ENCODE data around the gene DDX10. TPM values are rescaled to one million over a fixed set of nuclear protein-coding genes. Genes with fewer than 3 reads are reported as not detected.

The DDX10 gene
- total RNA-seq, 2 experiments from 2014 or later: 15.0 to 15.4 TPM

GRCh38 chr11:108875134-108875533, 210.3 kb downstream of the DDX10 start:
- no peak overlapping the region for H3K27ac Mint-ChIP-seq
- no peaks in the 10 kb centered on the region for H3K9me3 ChIP-seq (ENCODE audit: control insufficient read depth in 1 of 2, insufficient read depth in 1 of 2, low read length in 2 of 2)
- no peaks in the 10 kb centered on the region for H3K9me3 Mint-ChIP-seq
- ATAC-seq (ENCODE audit: poor library complexity) (no peak), DNase-seq (no peak)
- H3K4me3 ChIP-seq (ENCODE audit: low read length): no peak overlapping the region
- ChIA-PET CTCF (interaction anchor here (0.5 to 1.4 kb wide), 2 partner anchors 27 to 488 kb away, joined by 3 read pairs; no protein-coding TSS in a partner anchor), POLR2A (no interaction called here)
- H3K36me3 ChIP-seq (ENCODE audit: insufficient read depth, low read length): no peaks in the 10 kb centered on the region
- no peaks in the 10 kb centered on the region for H3K27me3 Mint-ChIP-seq
- no peaks in the 10 kb centered on the region for H3K4me1 Mint-ChIP-seq (ENCODE audit: low read depth)
- TF ChIP-seq CTCF (IDR thresholded peaks at IDR 0.05): no peak
- H3K27ac ChIP-seq (ENCODE audit: low read depth in 1 of 2, low read length in 2 of 2): no peak overlapping the region
- no peak overlapping the region for H3K4me3 Mint-ChIP-seq
- no peaks in the 10 kb centered on the region for H3K36me3 Mint-ChIP-seq (ENCODE audit: low read depth)
- H3K27me3 ChIP-seq (ENCODE audit: control insufficient read depth in 1 of 2, insufficient read depth in 2 of 2, low read length in 2 of 2): no peaks in the 10 kb centered on the region
- intact Hi-C loops (cut with DNase I, micrococcal nuclease): no loop called here
- H3K4me1 ChIP-seq (ENCODE audit: insufficient read depth, low read length): no peaks in the 10 kb centered on the region

- Histone ChIP-seq H3K4me1 (ENCODE audit: insufficient read depth, low read length) (no peaks in the 10 kb centered on the region), H3K27ac (ENCODE audit: low read depth in 1 of 2, low read length in 2 of 2) (no peak overlapping the region), H3K4me3 (ENCODE audit: low read length) (no peak overlapping the region), H3K9me3 (ENCODE audit: control insufficient read depth in 1 of 2, insufficient read depth in 1 of 2, low read length in 2 of 2) (no peaks in the 10 kb centered on the region), H3K36me3 (ENCODE audit: insufficient read depth, low read length) (no peaks in the 10 kb centered on the region), H3K27me3 (ENCODE audit: control insufficient read depth in 1 of 2, insufficient read depth in 2 of 2, low read length in 2 of 2) (no peaks in the 10 kb centered on the region)
- no peak for DNase-seq
- no peaks in the 10 kb centered on the region for H3K27me3 Mint-ChIP-seq
- H3K4me3 Mint-ChIP-seq: no peak overlapping the region
- no peak for ATAC-seq (ENCODE audit: poor library complexity)
- no peak overlapping the region for H3K27ac Mint-ChIP-seq
- H3K4me1 Mint-ChIP-seq (ENCODE audit: low read depth): peaks cover 3% of the 10 kb centered on the region
- no peak for TF ChIP-seq CTCF (IDR thresholded peaks at IDR 0.05)
- POLR2A ChIA-PET: no interaction called here
- H3K9me3 Mint-ChIP-seq: no peaks in the 10 kb centered on the region
- intact Hi-C loops (cut with DNase I, micrococcal nuclease): no loop called here
- H3K36me3 Mint-ChIP-seq (ENCODE audit: low read depth): no peaks in the 10 kb centered on the region
- CTCF ChIA-PET: no interaction called here
Measured at GRCh38 chr11:108877178-108877577, 212.3 kb downstream of the DDX10 start.

- no peak for DNase-seq
- Mint-ChIP-seq H3K4me3 (no peak overlapping the region), H3K9me3 (no peaks in the 10 kb centered on the region), H3K36me3 (ENCODE audit: low read depth) (no peaks in the 10 kb centered on the region), H3K27me3 (no peaks in the 10 kb centered on the region), H3K27ac (no peak overlapping the region), H3K4me1 (ENCODE audit: low read depth) (peaks cover 9% of the 10 kb centered on the region)
- CTCF ChIA-PET: interaction anchor here (1.1 kb wide), 1 partner anchor 14 kb away, joined by 3 read pairs; no protein-coding TSS in a partner anchor
- Histone ChIP-seq H3K27ac (ENCODE audit: low read depth in 1 of 2, low read length in 2 of 2) (no peak overlapping the region), H3K27me3 (ENCODE audit: control insufficient read depth in 1 of 2, insufficient read depth in 2 of 2, low read length in 2 of 2) (no peaks in the 10 kb centered on the region), H3K4me1 (ENCODE audit: insufficient read depth, low read length) (no peaks in the 10 kb centered on the region), H3K9me3 (ENCODE audit: control insufficient read depth in 1 of 2, insufficient read depth in 1 of 2, low read length in 2 of 2) (no peaks in the 10 kb centered on the region), H3K36me3 (ENCODE audit: insufficient read depth, low read length) (no peaks in the 10 kb centered on the region), H3K4me3 (ENCODE audit: low read length) (no peak overlapping the region)
- ATAC-seq (ENCODE audit: poor library complexity): no peak
- intact Hi-C loops (cut with DNase I, micrococcal nuclease): no loop called here
- POLR2A ChIA-PET: no interaction called here
- no peak for TF ChIP-seq CTCF (IDR thresholded peaks at IDR 0.05)
Measured at GRCh38 chr11:108880510-108880909, 215.6 kb downstream of the DDX10 start.

Measured in CD4-positive, alpha-beta T cell (primary cell).